Measurements from ENCODE around the gene FAM13A.
"Not testable (repeated sequence)": the region's sequence is repeated elsewhere in the genome, so short reads cannot be mapped to it uniquely, and the experiment has no call there.

FAM13A gene

DNA sequence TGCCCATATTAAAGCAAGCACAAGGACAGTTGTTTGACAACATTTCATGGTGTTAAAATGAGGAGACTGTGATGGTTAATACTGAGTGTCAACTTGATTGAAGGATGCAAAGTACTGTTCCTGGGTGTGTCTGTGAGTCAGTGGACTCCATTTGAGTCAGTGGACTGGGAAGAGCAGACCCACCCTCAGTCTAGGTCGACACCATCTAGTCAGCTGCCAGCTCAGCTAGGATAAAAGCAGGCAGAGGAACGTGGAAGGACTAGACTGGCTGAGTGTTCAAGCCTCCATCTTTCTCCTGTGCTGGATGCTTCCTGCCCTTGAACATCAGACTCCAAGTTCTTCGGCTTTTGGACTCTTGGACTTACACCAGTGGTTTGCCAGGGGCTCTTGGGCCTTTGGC lies 203.4 kb downstream of the FAM13A start:
- DNase-seq: not testable (repeated sequence)

DNA sequence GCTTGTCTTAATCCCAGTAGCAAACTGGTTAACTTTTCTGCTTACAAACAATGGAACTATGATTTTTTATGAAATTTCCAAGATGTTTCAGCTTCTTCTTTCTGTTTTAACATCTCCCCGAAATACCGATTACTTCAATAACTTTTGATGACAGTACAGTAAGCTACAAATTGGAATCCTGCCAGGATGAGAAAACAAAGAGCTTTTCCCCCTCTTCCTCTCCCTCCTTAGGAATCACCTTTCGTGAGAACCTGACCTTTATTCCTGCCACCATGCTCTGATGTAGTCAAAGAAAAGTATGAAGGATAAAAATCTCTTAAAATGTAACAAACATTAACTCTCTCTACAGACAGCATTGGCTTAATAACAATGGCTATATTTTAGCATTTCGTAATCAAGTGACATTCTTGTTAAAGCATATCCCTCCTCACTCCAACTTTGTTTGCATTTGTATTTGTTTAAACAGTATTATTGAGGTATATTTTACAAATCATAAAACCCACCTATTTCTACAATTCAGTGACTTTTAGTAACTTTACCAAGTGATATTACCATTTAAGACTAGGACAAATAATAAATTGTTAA lies 210.7 kb downstream of the FAM13A start:
- DNase-seq: no peak

DNA sequence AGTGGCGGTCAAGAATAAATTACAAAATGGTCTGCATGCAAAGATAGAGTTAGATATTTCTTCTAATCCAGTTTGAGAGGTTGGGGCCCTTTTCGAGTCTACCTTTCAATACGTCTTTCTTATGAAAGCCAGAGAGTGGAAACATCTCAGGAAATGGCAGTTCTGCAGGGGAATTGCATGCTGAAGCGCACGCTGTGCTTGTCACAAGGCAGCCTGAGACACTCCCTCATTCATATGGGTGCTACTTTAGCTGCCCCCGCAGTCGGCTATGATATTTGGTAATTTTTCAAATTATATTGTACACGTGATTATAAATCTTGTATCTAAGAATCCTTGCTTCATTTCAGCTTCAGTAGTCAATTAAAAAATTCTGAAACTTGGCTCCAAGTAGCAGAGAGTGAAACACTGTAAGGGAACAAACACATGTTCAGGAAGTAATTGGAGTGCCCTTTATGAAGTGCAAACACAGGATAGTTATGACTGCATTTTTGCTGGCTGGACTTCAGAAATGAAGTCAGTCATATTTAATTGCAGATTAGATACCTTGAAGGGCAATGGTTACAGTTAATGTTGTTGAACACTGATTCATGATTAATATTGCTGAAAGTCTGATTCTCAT lies 213.8 kb downstream of the FAM13A start:
- no peak for DNase-seq

DNA sequence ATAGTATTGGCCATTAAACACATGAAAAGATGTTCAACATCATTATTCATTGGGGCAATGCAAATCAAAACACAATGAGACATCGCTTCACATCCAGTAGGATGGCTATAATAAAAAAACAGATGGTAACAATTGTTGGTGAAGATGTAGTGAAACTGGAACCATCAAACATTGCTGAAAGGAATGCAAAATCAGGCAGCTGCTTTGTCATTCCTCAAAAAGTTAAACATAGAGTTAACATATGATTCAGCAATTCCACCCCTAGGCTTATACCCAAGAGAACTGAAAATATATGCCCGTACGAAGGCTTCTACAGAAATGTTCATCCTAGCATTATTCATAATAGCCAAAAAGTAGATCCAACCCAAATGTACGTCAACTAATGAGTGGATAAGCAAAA lies 215.3 kb downstream of the FAM13A start:
- no peak for DNase-seq

DNA sequence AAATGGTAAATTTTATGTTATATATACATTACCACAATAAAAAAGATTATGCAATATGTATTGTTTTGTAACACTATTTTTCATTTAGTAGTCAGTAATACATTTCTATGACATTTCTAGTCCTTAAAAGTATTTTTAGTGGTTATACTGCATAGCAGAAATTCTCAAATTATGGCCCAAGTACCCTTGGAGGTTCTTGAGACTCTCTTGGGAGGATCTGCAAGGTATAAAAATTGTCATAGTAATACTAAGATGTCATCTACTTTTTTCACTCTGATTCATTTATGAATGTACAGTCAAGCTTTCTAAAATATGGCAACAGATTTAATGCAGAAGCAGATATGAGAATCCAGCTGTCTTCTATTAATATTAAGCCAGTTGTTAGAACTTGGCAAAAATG lies 220.8 kb downstream of the FAM13A start:
- DNase-seq: no peak

DNA sequence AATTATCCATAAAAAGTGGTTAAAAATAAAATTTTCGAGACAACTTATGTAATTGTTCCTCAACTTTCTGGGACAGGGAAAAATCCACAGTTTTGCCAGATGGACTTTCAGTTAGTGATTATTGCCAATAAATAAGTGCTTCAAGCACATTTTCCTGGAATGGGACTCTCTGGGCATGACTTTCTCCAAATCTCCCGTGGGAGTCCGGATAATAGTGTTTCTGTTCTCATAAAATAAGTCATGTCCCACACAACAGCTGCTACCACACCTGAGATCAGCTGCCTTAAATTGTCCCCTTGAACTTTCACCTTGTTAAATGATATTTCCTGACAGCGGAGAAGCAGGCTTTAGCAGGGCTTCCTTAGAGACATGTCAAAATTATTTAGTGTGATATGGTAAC lies 226.0 kb downstream of the FAM13A start:
- no peak for DNase-seq

DNA sequence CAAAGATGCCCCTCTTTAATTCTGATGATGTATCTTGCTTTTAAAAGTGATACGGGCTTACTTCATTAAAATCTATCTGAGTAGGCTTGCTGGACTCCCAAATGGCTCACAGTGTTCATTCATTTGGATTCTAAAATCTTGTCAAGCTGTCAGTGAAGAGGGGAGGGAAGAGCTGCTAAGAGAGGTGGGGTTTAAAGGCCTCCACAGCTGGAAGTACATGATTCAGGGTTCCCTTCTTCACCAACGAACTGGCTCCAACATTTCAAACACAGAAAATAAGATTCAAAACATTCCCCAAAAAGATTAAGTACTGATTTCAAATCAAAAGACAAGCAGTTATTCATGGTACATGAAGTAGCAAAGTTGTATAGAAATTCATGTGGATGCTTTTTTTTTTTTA lies 226.4 kb downstream of the FAM13A start:
- DNase-seq: no peak

DNA sequence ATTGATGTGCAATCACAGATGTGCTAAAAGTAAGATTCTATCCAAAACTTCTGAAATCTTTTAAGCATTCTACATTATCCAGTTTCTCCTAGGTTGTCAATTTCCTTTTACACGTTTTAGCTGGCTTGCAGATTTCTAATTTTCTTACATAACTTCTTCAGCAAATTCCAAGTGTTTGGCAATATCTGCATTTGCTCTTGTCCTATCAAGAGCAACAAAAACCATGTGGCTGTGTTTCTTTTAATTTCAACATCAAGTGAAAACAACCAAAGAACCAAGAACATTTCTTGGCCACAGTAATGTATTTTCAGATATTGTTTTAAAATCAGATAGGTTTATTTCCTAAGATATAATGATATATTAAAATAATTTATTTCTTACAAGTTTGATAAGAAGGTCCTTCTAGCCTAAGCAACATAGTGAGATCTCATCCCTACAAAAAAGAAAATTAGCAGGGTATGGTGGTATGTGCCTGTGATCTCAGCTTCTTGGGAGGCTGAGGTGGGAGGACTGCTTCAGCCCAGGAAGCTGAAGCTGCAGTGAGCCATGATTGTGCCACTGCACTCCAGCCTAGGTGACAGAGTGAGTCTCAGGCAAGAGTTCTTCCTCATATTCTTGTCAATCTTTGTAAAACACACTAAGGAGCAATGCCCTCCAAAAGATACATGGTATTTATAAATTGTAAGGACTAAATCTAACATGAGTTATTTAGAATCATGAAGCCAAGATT lies 228.0 kb downstream of the FAM13A start:
- DNase-seq: no peak

DNA sequence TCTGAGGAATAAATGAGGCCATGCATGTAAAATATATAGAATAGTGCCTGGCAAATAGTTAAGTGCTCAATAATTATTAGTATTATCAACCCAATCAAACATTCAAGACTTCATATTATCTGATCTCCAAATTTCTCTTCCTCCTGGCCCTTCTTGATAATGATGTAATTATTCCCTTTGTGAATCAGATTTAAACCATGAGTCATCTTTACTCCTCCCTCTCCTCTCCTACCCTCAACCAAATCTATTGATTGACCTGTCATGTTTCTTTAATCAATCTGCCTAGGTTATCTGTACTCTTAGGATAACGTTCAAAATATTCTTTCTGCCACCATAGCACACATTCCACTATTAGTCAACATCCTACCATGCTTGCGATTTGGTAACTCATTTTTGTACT lies 229.5 kb downstream of the FAM13A start:
- no peak for DNase-seq

DNA sequence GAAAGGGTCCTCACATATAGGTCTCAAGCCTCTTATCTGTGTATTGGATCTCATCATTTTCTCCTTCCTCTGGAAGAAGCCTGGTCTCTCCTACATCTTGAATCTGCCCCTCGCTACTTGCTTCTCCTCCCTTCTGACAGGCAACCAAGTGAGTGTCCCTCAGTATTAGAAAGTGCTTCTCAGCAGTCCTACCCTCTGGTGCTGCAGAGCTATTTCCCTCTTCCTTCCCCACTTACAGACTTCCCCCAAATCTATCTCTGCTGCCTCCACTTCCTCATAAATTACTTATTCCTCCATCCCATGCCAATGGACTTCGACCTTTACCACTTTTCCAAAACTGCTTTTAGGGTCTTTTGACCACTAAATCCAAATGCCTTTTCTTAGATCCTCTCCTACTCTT lies 230.2 kb downstream of the FAM13A start:
- DNase-seq: no peak

DNA sequence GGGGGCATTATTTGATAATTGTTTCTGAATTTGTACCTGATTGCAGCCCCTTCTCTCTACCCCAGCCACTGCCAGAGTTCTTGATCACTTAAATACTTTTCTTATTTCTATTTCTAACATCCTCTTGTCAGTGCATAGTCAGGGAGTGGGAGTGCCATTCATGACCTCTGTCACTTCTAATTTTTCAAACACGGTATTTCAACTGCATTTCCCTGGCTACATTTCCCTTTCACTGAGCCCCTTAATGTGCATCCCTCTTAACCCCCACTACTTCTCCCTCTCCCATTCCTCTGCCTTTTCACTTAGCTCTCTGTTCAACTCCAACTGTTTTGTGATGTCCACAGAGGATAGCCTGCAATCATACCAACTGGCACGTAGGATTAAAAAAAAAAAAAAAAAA lies 231.1 kb downstream of the FAM13A start:
- no peak for DNase-seq

DNA sequence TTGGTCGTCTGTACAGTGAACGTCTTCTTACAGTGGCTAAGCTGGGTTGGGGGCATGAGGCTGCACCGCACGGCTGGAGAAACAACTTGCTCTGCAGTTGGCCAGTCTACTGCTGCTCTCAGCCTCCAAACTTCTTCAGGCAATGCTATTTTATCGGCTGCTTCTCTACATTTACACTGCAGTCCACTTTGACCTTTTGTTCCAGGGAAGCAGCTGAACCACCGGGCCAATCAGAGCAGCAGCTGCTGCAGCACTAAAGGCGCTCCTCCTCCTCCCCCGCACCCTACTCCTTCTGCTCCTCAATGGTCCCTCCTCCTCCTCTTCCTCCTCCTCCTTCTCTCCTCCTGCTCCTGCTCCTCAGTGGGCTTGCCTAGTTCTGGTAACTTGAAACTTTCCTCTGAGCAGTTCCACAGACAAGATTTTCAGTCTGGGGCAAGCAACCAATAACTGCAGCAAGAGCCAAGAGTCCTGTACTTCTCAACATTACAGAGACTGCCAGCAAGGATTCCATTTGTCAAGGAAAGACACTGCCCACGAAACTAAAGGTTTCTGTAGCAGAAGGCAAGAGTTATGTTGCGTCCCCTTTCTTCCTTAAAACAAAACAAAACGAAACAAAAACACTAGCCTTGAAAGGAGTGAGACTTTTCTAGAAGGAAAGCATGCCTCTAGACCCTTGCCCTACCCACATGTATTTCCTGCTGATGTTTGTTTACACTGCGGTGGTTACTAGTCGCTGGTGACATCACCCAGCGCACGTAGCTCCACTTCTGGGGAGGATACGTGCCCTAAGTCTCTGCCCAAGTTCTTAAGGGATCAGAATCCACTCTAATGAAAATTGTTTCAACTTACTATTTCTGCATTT lies 233.7 kb downstream of the FAM13A start:
- DNase-seq: peak; percentile 15 to 90 (median 70)

DNA sequence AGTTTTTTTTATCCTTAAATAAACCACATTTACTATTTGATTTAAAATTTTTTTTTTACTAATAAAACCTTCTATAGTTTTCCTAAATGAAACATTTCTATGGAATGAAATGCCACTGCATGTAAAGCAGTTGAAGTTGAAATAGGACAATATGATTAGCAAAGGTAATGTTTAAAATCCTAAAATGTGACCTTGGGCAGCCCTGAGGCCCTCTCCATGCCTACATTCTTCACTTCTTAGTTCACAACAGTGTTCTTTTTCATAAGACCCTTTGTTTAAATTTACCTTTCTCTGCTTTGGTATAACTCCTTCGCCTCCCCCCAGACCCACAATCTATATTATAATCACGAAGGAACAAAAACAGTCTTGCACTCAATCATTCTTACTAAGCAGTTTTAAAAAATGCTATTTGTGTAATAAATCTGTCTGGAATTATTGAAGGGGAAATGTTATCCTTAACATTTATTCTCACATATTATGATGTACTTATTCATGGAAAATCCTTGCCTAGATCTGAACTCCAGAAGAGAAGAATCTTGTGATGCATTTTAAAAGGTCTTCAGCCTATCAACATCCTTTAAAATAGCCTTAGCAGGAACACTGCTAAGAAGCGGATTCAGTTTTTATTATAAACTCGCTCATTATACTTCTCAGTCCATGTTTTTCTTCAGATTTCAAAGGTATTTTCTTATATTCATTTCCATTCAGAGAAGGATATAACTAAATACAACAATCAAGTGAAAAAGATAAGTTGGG lies 234.8 kb downstream of the FAM13A start:
- DNase-seq: no peak

DNA sequence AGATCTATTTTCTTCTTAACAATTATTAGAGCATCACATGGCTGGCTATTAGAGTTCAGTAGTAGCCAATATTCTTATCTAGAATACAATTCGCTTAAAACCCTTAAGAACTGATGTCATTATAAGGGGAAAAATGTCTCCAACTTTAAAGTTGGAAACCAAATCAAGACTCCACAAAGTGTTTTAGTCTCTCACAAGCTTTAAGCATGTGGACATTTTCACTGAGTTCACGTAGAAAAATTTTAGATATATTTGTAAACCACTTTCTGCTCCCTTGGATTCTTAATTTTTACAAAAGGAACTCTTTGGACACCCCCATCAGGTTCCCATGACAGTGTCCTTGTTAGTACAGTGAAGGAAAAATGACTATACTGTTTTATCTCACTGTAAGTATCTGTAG lies 235.5 kb downstream of the FAM13A start:
- DNase-seq: no peak

DNA sequence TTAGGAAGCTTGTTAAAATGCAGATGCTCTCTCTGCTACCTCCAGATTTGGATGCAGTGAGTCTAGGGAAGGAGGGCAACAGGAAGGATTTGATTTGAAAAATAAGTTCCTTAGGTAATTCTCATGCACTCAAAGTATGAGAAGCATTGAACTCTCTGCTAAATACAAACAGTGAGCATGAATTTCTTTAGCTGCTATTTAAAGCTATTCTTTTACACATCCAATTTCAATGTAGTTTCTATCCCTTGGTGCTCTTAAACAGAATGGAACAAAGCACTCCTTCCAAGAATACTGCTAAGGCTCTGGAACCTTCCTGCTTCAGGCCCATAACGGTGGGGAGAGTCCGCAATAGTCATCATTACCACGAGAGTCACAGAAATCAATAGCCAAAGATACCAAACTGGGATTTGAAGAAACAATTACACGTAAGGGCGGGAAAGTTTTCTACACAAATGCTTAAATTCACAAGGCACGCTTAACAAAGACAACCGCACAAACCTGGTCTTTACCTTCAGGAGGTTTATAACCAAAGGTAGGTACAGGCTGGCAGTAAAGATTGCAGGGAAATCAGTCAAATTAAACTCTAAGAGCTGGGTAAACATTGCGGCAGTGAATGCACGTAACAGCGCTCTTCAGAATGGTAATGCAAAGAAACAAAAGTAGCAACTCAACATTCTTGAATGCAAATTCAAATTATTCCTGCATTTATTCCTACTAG lies 236.1 kb downstream of the FAM13A start:
- peak in 2 of 51 donors; percentile 16 to 55 for DNase-seq

DNA sequence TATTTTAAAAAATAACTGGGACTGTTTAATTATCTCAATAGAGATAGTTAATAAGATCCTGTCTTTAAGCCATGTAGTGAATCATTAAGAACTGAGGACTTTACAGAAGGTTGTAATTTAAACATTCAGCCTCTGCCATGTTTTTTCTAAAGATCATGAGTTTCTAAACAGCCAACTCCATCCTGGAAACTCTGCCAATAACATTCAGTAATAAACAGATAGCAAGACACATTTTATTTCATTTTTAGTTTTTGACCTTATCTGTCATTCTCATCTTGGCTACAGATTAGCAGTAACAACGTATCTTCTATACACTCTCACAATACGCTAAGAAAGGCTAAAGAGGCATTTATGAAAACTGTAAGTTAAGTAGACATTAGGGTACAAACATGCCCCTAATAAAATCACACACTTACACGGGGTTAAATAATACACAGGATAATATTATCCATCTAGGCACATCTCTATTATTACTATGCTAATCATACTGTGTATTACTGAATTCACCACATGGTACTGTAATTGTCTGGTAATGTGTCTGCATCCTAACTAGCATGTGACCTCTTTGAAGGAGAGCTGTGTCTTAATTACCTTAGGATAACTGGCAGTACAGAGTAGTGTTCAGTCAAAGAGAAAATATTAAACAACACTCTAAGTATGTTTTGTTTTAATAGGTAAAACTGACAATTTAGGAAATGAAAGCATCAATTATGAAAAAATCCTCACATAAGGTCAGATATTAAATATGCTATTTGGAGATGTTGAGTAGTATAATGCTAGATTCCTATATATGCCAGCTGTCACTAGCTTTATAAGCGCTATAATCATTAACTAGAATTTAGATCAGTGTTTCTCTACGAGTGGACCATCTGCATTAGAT lies 236.9 kb downstream of the FAM13A start:
- DNase-seq: no peak

DNA sequence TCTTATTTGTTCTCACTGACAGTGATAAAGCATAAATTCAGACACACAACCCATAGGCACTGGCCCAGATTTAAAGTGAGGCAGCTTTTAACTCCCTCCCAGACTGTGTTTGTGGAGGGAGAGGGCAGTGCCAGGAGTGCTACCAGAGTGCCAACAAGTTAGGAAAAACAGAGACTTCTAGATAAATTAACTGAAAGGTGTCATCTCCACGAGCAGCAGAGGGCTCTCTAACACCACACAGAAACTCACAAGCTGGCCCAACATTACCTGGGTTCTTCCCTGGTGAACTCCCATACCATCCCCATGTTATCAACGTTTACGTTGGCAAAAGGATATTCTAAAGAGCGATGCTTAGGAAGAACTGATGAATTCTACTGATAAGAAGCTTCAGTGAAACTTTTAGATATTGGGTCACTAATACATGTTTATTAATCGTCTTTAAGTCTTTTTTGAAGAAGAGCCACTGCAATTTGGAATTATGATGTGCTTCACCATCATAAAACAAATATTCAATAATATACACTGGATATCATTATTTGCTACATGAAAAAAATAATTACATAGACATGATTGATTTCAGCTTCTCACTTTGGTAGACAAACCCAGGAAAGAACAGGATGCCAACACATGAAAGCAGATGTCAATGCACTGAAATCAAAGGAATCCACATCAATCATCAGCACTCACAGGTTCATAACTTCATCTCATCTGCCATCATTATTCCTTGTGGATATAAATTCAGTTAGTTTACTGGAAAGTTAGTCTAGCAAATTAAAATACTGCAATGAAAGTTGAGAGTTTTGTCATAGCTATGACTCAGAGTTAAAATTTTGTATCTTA lies 238.1 kb downstream of the FAM13A start:
- DNase-seq: peak in 29 of 51 donors; percentile 4 to 56 (median 30)

DNA sequence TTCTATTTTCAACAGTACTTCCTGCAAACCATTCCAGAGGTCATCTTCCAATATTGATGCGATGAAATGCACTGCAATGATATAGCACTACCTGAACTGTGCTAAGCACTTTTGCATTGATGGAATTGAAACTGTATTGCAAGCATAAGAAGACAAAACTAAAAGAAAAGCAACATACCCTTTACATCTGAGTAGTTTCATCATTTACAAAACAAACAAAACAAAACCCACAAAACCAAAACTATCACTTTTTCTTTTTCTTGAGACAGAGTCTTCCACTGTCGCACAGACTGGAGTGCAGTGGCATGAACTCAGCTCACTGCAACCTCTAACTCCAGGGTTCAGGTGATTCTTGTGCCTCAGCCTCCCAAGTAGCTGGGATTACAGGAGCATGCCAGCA lies 239.2 kb downstream of the FAM13A start:
- DNase-seq: no peak

DNA sequence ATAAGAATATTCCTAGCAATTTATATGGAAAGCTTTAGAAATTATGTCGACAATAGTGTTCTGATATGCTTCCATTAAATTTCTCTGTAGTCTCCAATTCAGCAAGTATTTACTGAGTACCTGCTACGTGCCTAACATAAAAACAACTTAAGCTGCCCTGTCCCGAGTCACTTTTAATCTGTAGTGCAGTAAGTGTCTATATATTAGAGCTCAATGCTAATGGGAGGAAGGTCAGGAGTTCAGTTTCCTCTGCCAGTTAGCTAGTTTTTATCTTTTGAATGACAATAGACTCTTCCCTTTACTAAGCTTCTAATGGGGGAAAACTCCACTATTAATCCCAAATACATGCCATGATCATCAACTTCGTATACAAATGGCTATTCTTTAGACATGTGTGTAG lies 240.6 kb downstream of the FAM13A start:
- DNase-seq: no peak
